DMS153 treated with DMSO at 0.1 percent for 48 hours (cell line): ENCODE results near the gene SPTBN1.

Source experiments
- DNase-seq: peaks from one replicate; lab custom pipeline; 2025; ENCODE audit not compliant: unreplicated experiment; lab: John Stamatoyannopoulos, UW

SPTBN1 gene

DNA sequence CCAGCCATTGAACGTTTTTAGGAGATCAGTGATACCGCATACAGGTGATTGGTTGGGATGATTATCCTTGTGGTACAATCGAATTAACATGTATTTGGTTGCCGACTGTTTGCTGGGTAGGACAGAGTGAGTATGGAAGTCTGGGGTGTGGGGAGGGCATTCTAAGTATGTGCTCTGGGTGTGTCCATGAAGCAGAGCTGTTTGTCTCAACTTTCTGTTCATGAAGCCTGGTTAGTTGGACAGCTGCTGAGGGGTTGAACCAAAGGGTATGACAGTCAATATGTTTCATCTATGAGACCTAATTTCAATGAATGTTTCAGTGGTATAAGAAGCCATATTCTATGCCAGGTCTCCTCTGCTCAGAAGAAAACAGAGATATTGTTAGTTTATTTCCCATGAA is 21.9 kb upstream of the SPTBN1 start:
- DNase-seq = no peak

DNA sequence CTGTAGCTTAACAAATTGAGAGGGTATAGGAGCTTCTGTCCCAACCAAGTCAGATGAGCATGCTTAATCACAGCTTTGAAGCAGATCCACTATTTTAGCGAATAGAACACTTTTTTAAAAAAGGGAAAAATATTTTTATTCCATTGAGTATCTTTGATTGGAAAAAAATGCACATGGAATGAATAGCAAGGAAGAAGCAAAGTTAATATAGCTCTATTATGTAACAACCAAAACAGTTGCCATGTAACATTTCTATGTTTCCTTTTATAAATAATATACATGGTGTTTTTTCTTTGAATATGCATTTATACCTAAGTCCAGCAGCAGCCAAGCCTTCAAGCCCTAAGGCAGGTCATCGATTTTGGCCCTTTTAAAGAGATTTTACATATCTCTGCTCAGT is 21.4 kb upstream of the SPTBN1 start:
- no peak for DNase-seq

DNA sequence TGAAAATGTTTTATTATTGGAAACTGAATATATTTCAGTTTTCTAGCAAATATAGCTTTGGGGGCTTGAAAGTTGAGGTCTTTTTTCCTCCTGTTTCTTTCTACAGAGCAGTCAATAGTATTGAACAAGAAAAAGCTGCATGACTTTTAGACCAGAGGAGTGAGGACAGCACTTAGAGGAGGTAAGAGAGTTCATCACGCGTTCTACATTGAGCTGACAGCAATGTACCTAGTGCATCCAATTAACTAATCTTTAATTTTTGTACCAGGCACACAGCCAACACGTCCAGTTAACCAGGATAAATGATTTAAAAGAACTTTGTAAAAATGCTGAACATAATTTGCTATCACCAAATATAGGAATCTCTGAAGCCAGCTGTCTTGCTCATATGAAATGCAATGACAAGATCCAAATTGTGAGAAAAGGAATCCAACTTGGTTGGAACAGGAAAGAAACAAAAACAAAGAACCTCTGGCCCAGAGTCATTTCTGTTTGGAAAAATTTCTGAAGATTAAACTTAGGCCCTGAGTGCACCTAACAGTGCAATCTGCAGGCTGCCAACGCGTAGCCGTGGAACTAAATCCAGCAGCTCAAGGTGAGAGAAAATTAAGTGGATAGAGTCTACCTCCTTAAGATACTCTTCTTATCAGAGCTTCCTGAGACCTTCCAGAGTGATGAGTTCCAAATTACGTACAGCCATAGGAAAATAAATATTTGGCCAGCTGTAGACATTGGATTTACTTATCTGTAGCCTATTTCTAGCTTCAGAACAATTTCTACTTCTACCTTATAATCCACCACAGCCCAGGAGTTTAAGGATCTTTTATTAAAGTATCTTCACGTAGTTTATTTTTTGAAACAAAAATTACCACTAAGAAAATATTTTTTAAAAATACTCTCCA is 20.6 kb upstream of the SPTBN1 start:
- no peak for DNase-seq

DNA sequence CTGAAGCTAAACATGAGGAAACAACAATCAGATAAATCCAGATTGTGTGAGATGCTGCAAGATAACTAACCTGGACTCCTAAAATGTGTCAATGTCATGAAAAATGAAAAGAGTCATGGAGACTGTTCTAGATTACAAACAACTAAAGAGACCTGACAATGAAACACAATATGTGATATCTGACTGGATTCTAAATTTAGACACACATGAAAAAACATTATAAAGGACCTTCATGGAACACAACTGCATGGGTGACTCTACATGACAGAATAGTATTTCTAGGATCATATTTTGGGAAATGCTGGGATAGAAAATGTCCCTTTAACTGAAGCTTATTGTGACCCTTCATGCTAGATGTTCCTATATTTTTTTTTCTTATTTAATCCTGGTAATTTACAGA is 18.5 kb upstream of the SPTBN1 start:
- DNase-seq = no peak

DNA sequence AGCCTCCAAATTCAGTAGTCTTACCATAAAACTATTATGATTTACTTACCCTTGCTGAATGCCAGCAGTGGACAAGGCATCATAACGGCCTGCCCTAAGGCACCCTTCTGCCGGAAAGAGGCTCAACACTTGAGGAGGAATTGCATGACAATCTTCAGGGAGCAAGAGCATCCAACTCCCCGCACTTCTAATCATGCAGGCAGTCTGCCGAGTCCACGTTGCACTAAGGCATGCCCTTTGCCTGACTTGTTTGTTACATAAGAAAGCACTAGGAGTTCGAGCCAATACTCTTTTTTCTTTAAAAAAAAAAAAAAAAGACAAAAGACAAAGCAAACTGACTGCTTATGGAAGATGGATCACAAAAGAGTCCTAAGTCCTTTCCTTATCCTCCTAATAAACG is 17.9 kb upstream of the SPTBN1 start:
- no peak for DNase-seq

DNA sequence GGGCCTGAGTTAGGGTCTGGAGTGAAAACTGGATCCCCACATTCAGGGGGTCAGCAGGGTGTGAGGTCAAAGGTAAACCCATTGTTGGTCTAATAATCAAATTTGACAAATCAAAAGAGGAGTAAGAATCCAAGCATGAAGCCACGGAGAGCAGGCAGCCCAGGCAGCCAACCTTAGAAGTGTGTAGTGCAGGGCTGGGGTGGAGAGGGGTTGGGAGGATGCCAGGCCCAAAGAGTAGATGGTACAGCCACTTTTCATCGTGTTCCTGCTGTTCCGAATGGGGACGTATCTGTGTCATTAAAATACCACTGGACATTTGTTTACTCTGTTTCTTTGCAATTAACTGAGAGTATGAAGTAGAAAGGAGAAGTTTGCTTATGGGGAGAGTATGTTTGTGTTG is 16.5 kb upstream of the SPTBN1 start:
- no peak for DNase-seq

DNA sequence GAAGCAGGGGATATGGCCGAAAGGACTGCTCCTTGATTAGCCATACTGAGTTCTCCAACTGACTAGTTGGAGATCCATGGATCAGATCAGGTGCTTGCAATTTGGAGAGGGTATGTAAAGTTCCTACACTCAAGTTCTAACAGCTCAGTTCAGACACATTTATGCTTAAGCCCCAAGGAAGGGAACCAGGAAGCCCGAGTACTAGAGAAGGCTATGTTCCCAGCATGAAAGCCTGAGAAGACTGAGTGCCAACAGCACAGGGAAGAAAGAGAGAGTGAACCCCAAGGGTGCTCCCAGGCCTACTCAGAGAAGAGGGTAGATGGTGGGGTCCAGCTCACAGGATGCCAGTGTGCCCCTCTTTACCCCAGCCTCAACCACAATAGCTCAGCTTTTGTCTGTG is 16.1 kb upstream of the SPTBN1 start:
- DNase-seq = no peak

DNA sequence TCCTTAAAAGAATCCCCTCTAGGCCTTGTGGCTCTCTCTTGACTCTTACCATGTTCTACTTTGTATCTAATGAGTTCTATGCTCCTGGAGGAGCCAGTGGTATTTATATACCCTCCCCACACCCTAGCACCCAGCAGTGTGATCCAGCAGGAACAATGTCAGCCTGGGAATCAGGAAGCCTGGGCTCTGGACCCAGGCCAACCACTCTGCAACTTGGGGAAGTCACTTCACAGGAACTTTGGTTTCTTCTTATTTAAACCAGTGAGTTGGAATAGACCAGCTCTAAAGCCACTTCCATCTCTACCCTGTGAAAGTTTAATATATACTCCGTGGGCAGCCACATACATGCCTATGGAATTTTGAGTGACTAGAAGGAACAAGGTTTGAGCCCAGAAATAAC is 11.6 kb upstream of the SPTBN1 start:
- DNase-seq = no peak

DNA sequence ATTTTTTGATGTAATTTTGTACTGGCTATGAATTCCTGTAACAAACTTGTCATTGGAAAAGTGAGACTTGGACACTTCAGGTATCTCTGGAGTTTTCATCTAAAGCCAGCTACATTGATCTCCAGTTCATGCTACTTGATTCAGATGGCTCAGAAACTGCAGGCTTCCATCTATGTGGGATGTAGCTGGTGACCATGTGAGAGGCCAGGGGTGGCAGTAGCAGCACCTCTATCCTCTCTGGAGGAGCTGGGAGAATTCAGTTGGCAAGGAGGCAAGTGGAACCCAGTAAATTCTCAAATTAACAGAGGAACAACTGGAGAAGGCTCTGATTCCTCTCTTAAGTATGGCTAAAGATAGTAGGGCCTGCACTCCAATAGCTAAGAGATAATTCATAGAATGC is 10.0 kb upstream of the SPTBN1 start:
- DNase-seq = no peak

DNA sequence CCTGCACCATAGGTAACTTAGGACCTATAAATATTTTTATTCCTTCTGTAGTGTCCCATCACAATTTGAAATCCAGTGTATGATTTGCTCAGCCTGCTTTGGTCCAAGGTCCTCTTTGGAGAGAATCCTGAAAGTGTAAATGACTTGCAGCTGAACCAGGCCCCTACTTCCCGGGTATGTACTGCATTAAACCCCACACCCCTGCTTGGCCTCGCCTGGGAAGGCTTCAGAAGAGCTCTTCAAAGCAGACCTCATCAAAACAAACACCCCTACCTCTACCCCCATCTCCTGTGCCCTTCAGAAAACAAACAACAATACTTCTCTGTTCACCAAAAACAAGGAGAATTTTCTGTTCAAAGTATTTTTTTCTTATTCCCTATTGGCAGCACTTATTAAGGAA is 9.5 kb upstream of the SPTBN1 start:
- DNase-seq = no peak

DNA sequence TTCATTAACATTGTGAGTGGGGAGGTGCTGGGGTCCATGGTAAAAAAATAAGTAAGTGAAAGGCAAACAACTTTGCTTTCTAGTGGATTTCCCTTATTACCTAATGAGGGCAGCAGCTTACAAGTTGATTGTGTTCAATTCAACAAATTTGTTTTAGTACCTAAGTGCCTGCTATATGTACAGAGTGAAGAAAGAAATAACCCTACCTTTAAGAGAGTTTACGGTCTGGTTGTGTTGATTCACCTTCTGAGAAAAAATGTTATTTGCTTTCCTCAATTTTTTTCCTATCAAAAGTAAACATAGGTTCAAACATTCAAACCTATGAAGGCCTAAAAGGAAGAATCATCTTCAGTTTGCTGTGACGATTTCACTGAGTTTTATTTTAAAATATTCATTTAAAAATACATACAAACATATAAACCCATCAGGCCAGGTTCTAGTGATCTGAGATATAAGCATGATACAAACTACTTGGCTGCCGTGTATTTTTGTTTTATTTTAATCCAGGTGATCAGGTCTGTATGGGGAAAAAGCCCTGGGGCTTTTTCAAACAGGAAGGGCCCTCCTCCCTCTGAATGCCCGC is 1.5 kb upstream of the SPTBN1 start:
- no peak for DNase-seq

DNA sequence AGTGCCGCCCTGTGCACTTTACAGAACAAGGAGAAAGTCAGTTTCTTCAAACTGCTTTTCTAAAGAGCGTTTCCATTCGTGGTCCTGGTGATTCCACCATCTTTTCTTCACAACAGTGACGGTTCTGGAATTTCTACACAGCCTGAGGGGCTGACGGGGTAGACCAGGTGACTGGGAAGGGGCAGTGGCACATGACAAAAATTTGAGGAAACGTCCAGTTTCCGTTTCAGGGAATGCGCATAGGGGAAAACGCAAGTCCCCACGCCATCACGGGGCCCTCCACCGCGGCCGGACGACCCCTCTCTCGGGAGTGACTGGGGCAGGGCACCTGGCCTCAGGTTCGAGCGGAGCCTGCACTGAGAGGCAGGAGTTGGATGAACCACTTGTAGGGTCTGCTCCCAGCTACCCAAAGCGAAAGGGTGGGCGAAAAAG is 980 bp upstream of the SPTBN1 start:
- DNase-seq = no peak

DNA sequence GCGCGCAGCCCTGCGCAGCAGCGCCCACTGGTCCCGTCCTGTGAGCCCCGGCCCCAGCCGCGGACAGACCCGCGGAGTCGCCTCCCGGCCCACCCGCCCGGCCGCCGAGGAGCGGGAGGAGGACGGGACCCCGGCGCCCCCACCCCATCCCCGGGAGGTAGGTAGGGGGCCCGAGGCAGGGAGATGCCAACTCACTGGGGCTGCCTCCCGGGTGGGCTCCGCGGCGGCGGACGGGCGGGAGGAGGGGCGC is 160 bp downstream of the SPTBN1 start:
- DNase-seq = no peak

DNA sequence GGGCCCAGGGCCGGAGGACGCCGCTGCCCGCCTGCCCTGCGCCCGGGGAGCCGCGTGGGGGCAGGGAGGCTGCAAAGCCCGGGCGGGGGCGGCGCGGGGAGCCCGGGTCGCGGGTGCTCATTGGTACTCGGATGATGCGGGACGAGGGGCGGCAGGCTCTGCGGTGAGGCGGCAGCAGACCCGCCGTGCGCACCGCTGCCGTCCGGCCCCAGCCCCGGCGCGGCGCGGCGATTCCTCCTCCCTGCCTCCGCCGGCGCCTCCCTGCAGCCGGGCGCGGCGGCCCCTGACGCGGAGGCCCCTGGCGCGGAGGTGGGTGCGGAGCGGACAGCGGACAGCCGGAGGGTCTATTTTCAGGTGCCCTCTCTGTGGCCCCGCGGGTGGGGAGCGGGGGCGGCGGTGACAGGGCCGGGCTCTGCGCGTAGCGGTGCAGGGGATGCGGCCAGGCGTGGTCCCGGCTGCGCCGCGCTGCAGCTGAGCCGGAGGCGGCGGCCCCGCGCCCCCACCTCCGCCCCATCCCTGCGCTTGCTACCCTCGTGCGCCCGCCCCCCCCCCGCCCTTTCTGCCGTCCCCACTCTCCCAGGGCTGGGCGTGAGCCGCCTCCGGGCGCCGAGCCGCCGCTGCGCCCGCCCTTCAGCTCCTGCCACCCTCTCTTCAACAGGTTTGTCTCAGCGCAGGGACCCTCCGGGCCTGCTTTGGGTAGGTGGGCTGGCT is 640 bp downstream of the SPTBN1 start:
- no peak for DNase-seq

DNA sequence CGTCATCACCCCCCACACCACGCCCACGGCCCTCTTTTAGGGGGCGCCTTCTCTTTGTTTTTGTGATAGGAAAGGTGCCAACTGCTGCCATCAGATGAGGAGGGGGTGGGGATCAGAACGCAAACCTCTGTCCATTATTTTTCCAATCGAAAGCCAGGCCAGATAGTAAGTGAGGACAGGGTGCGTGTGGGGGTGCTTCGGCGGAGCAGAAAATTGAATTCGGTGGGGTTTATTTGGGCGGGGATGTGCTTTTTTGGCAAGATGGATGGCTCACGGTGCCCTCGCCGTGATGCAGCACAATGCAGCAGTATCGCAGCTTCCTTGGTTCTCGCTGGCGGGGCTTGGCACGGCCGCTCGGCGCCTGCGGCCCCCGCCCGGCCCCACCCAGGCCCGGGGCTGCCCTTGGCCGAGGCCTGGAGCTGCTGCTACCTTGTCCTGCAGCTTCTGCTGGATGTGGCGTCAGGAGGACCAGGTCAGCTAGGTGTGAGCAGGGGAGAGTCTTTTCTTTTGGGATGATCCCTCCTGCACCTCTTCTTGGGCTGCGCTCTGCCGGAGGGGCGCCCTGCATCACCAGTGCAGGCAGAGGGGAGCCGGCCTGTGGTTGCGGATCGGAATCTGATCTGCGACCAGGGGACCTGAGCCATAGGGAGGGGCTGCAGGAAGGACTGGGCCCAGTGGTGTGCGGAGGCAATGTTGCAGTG is 1.3 kb downstream of the SPTBN1 start:
- no peak for DNase-seq

DNA sequence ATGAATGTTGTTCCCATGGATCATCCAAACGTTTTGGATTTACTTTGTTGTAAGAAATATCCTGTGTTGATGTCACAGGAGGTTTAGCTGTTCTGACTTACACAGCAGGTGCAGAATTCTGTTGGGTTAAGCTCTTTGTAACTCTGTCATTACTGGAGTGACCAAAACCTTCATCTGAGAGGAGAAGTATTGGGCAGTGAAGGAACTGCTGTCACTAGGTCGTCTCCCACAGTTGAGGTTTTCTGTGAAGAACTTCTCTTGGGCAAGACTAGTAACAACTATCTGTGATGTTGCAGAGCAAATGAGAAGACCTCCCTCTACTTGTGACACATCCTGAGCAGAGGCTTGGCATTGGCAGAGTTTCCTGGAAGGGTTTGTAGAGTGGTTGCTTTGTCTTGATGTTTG is 2.9 kb downstream of the SPTBN1 start:
- DNase-seq = no peak

DNA sequence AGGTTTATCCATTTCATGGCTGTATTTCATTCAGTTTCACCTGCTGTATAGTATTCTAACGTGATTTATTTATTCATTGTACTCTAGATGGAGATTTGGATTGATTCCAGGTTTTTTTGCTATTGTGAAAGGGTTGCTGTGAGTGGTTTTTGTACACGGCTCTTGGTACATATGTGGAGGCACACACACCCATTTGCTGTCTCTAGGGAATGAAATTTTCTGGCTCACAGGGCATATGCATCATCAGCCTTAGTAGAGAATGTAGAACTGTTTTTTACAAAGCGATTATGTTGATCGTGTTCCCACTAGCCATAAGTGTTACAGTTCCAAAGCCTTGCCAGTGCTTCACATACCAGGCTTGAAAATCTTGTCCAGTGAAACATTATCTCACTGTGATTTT is 5.1 kb downstream of the SPTBN1 start:
- no peak for DNase-seq

DNA sequence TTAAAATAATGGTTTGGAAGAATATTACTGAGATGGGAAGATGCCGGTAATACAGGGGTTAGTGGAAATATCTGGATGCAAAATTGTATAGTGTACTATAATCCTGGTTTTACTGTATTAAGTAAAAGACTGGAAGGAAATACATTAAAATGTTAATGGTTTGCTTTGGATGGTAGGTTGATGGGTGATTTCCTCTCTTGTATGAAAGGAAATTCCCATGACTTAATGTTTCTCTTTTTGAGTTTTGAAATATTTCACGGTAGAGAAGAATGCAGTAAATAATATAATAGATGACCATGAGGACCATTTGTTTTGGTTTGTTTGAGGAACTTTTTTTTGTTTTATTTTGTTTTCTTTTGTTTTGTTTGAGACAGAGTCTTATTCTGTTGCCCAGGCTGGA is 8.2 kb downstream of the SPTBN1 start:
- DNase-seq = no peak

DNA sequence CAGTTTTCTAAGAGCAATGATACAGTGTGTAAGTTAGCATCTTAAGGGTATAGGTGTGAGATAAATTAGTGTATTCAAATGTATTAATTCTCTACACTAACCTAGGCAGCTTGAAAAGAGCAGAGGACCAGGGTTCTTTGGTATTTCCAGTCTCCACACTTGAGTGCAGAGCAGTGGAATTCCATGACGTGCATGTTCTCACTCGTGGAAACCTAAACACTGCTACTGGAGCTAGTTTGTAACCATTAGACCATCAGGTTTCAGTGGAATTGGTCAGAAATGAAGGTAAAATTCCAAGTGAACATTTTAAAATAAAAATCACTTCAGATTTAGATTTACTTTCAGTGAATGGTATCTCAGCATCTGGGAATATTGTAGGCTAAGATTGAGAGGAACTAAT is 9.0 kb downstream of the SPTBN1 start:
- no peak for DNase-seq

DNA sequence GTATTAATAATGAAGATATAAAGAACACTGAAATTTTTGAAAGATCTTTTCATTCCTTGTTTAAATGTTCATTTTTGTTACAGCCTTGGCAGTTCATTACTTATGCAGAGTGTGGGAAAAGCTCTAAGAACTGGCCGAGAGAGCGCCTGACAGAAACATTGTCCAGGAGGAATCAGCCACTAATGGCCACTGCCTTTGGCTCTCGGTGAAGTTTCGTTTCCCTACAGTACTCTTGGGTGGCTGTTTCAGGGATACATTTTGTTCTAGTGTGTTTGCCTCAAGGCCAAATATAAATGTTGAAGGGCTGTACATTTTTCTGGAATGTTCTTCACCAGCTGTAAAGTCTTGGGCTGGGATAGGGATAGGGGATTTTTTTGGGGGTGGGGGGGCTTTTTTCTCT is 10.7 kb downstream of the SPTBN1 start:
- no peak for DNase-seq

DNA sequence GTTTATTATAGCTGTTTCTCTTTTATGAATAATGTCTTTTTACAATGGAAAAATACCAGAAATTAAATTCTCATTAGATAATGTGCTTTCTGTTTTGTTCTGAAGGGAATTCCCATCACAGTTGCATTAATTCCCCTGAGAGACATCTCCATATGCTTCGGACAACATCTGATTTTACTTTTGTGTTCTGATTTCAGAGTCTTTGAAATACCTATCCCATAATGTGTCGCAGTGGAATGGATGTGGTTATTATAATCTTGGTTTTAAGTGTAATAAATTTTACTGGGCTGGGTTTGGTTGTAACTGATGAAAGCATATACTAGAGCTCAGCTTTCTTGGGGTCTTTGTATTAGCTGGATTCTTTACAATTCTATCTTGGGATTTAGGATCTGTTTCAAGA is 12.5 kb downstream of the SPTBN1 start:
- DNase-seq = no peak

DNA sequence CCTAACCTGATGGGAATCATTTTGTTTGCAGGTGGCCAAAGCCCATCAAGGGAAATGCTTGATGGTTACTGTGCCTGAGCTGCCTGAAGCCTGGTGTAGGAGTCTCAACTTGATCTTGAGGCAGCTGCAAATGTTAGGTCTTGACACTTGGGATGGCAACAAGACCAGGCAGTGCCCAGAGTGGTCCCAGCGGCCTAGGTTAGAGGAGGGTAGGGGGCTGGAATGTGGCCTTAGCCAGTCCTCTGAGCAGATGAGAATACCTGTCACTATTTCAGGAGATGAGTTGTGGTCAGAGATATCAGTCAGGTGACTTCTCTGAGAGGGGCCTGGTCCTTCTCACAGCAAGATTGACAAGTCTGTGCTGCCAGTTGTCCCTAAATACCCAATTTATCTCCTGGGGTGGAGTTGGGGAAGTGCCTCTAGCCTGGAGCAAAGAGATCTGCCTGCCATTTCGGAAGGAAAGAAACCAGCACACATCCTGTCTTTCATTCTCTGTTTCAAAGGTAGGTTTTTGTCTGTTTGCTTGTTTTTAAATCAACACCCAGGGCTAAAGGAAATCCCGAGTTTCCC is 13.4 kb downstream of the SPTBN1 start:
- DNase-seq = no peak
